GM12878 (cell line): Measurements from ENCODE around the gene ARPC1A. TPM values are rescaled to one million over a fixed set of nuclear protein-coding genes. Genes with fewer than 3 reads are reported as not detected.

Source experiments
- ATAC-seq: fragments of 200-7000 bp; cut with Tn5 transposase; 3 replicates; pipeline ENCODE4 v1.9.1; 2020; ENCODE audit warnings: mild to moderate bottlenecking, moderate library complexity
- BruUV-seq: library from RNA; stranded (reverse); fragments of 400-500 nt; replicated peaks from 2 replicates; lab custom pipeline; 2021; lab: Mats Ljungman, UMichigan
- CTCF ChIA-PET: fragments of 300-600 bp; sonication (Branson Sonifier 250); formaldehyde crosslinking; extraction: SDS; loops from one replicate; lab custom pipeline; 2021; ENCODE audit warnings: inconsistent platforms; lab: Yijun Ruan, JAX
- POLR2A ChIA-PET: fragments of 350-600 bp; formaldehyde crosslinking; extraction: SDS; loops from one replicate; lab custom pipeline; 2021; ENCODE audit warnings: inconsistent platforms; lab: Charles Lee
- RAD21 ChIA-PET: fragments of 300-600 bp; sonication (Branson Sonifier 250); formaldehyde crosslinking; loops from one replicate; lab custom pipeline; 2023; ENCODE audit warnings: antibody characterized with exemption; ENCODE audit not compliant: unreplicated experiment; lab: Charles Lee
- SMC1A ChIA-PET: fragments of 300-600 bp; sonication (Branson Sonifier 250); formaldehyde crosslinking; loops from one replicate; lab custom pipeline; 2023; ENCODE audit not compliant: unreplicated experiment, uncharacterized antibody; lab: Charles Lee
- DNase-seq: peaks from one replicate; pipeline ENCODE4 v3.0.0-alpha.2; 2011; ENCODE audit warnings: low read depth, low spot score
- FAIRE-seq: peaks from 3 replicates; lab custom pipeline; 2011; peaks lifted over from hg19 to GRCh38; lab: Jason Lieb, UNC
- H2AFZ ChIP-seq: 2 replicates; pipeline ENCODE4 v1.6.0; 2011; ENCODE audit warnings: low read depth, low read length, control low read depth; ENCODE audit not compliant: control insufficient read depth
- H3K27ac ChIP-seq: 2 replicates; pipeline ENCODE4 v1.5.1; 2011; ENCODE audit warnings: control low read depth; ENCODE audit not compliant: control insufficient read depth, insufficient read depth
- H3K27me3 ChIP-seq, 2 experiments: replicated peaks in 1 of 2; 2 replicates each; pipeline versions ENCODE4 v1.6.0 to v1.6.1; 2011; ENCODE audit warnings: low read length in 1 of 2; ENCODE audit not compliant: control insufficient read depth in 2 of 2, insufficient read depth in 2 of 2
- H3K36me3 ChIP-seq, 2 experiments: 2 replicates each; pipeline ENCODE4 v1.5.1; 2011; ENCODE audit warnings: low read length in 1 of 2; ENCODE audit not compliant: control insufficient read depth in 2 of 2, insufficient read depth in 2 of 2
- H3K4me1 ChIP-seq: 2 replicates; pipeline ENCODE4 v1.6.1; 2011; ENCODE audit warnings: mild to moderate bottlenecking, low read length, moderate library complexity, mixed read lengths; ENCODE audit not compliant: control insufficient read depth, insufficient read depth
- H3K4me2 ChIP-seq: 2 replicates; pipeline ENCODE4 v1.6.0; 2011; ENCODE audit warnings: control low read depth; ENCODE audit not compliant: control insufficient read depth, insufficient read depth
- H3K4me3 ChIP-seq: fragments of 200-600 bp; sonication (generic); 2 replicates; pipeline ENCODE4 v1.5.1; 2016
- H3K79me2 ChIP-seq: 2 replicates; pipeline ENCODE4 v1.6.0; 2011; ENCODE audit warnings: low read length; ENCODE audit not compliant: control insufficient read depth, insufficient read depth
- H3K9ac ChIP-seq: 2 replicates; pipeline ENCODE4 v1.8.0; 2011; ENCODE audit warnings: low read length, control low read depth, mixed read lengths; ENCODE audit not compliant: control insufficient read depth, insufficient read depth
- H3K9me3 ChIP-seq: replicated peaks from 3 replicates; pipeline ENCODE4 v1.5.1; 2011; ENCODE audit warnings: mild to moderate bottlenecking, low read length; ENCODE audit not compliant: control insufficient read depth, insufficient read depth
- H4K20me1 ChIP-seq: 2 replicates; pipeline ENCODE4 v1.6.0; 2011; ENCODE audit not compliant: control insufficient read depth, insufficient read depth
- DPF2 ChIP-seq: fragments of 450-650 bp; IDR thresholded peaks from 2 replicates; pipeline ENCODE4 v1.6.1; 2017; ENCODE audit warnings: mild to moderate bottlenecking
- IKZF2 ChIP-seq, 2 experiments: fragments of 450-650 bp; IDR thresholded peaks; 2 replicates each; pipeline ENCODE4 v1.6.1; 2017; ENCODE audit warnings: mild to moderate bottlenecking in 2 of 2, moderate library complexity in 2 of 2
- NBN ChIP-seq: fragments of 450-650 bp; IDR thresholded peaks from 2 replicates; pipeline ENCODE4 v1.6.1; 2016
- SMAD5 ChIP-seq: IDR thresholded peaks from 2 replicates; pipeline ENCODE4 v1.6.1; 2016; ENCODE audit warnings: antibody characterized with exemption, low read depth
- SUPT20H ChIP-seq: IDR thresholded peaks from 2 replicates; pipeline ENCODE4 v1.6.1; 2011; ENCODE audit warnings: low read depth, mild to moderate bottlenecking, low read length, moderate library complexity, borderline replicate concordance; ENCODE audit not compliant: control insufficient read depth
- TARDBP ChIP-seq: IDR thresholded peaks from 2 replicates; pipeline ENCODE4 v1.6.1; 2016; ENCODE audit warnings: borderline replicate concordance
- TCF12 ChIP-seq: IDR thresholded peaks from 2 replicates; pipeline ENCODE4 v1.6.1; 2011; ENCODE audit warnings: low read depth, mild to moderate bottlenecking, low read length
- YY1 ChIP-seq: IDR thresholded peaks from 2 replicates; pipeline ENCODE4 v1.6.1; 2011; ENCODE audit warnings: low read depth, mild to moderate bottlenecking, low read length
- ZNF687 ChIP-seq: fragments of 450-650 bp; IDR thresholded peaks from 2 replicates; pipeline ENCODE4 v1.6.1; 2017; ENCODE audit warnings: mild to moderate bottlenecking, moderate library complexity
- WGBS: methylation state at CpG from one replicate; pipeline ENCODE4 v1.1.6; 2016; ENCODE audit warnings: low lambda C conversion rate; ENCODE audit not compliant: insufficient replicate concordance, insufficient coverage; ENCODE audit errors: missing lambda C conversion rate; 5-methylcytosine and 5-hydroxymethylcytosine counted together
- in situ Hi-C: fragments of 300-500 bp; cut with MboI; formaldehyde crosslinking; loops from 9 replicates; pipeline ENCODE4 v1.14.3; 2018; ENCODE audit warnings: mixed read lengths
- intact Hi-C: fragments of 100-400 bp; cut with micrococcal nuclease; formaldehyde crosslinking; loops from one replicate; pipeline ENCODE4 v1.14.2; 2022; ENCODE audit not compliant: unreplicated experiment
- polyA plus RNA-seq, 11 experiments: library from polyadenylated mRNA; depleted of rRNA in 4 of 11; unstranded in 6 of 11; stranded (reverse) in 5 of 11; fragments of >200 nt; fragmentation: Nextera tagmentation in 4 of 11; fragmentation: Illumina TruSeq in 1 of 11; extraction: Ambion mirVana in 4 of 11; extraction: Trizol in 1 of 11; gene quantifications; 1 replicate in 1 of 11; 2 replicates in 10 of 11; pipeline versions ENCODE4 v1.2.1 to v1.2.3, GENCODE V29; 2011 to 2016; ENCODE audit warnings: inconsistent platforms in 2 of 11, missing spikeins in 2 of 11, low read depth in 1 of 11
- total RNA-seq, 4 experiments: library from RNA; depleted of rRNA in 3 of 4; stranded (reverse); fragments of >200 nt in 3 of 4; fragmentation: Illumina TruSeq in 1 of 4; extraction: Trizol in 1 of 4; gene quantifications; 2 replicates each; pipeline versions ENCODE4 v1.2.1 to v1.2.3, GENCODE V29; 2013 to 2021

ARPC1A gene
- total and polyA plus RNA-seq, 10 of the 15 experiments (the other 5 are each of a cell fraction or from before 2014, with no cell fraction given) = 42.3 to 152 (median 72.1) TPM

DNA sequence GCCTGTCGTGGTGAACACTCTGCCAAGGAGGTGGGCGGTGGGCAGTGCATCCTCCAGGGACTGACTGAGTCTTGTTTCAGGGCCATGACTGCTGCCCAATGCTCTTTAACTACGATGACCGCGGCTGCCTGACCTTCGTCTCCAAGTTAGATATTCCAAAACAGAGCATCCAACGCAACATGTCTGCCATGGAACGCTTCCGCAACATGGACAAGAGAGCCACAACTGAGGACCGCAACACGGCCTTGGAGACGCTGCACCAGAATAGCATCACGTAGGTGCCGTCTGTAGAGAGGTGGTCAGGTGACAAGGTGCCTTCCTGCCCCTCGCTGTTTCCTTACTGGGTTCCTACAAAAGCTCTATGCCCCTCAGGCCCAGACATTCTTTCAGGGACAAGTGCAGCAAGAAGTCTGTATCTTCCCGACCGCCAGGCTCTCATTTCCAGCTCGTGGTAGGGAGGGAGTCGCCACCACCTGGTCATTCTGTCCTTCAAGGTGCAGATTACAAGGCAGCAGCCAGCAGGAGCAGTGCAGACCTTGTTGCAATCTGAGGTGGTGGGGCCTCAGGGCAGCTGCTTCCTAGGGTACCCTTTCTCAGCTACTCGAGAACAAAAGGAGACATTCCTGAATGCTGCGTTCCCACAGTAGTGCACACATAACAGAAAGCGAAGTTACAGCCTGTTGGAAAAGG, 33.9 kb downstream of the ARPC1A start:
- no peaks in the 10 kb centered on the region for H3K9me3 ChIP-seq
- CTCF ChIA-PET = interaction anchor here (1.3 kb wide), 1 partner anchor 26 kb away, joined by 3 read pairs; no protein-coding TSS in a partner anchor
- no peak for DNase-seq
- H3K4me3 ChIP-seq = no peak overlapping the region
- H3K4me1 ChIP-seq = no peaks in the 10 kb centered on the region
- peaks cover 16 to 30% of the 10 kb centered on the region in 2 experiments for H3K36me3 ChIP-seq
- ATAC-seq = no peak
- no peak overlapping the region for H3K9ac ChIP-seq
- RAD21 ChIA-PET = no interaction called here
- WGBS = 94% methylated on average over 21 of the region's 22 CpGs
- in situ Hi-C loops (no loop called here), intact Hi-C loops (no loop called here)
- FAIRE-seq = no peak
- SMC1A ChIA-PET = interaction anchor here (0.5 to 1.1 kb wide), 2 partner anchors 48 to 50 kb away, joined by 3 read pairs; no protein-coding TSS in a partner anchor
- no peak overlapping the region for H3K4me2 ChIP-seq
- no peak overlapping the region for H3K27ac ChIP-seq
- POLR2A ChIA-PET = interaction anchor here (0.6 kb wide), 1 partner anchor 195 kb away, joined by 3 read pairs; no protein-coding TSS in a partner anchor
- H3K79me2 ChIP-seq = no peaks in the 10 kb centered on the region
- no peaks in the 10 kb centered on the region for H4K20me1 ChIP-seq
- no peaks in the 10 kb centered on the region for H3K27me3 ChIP-seq
- H2AFZ ChIP-seq = no peak overlapping the region
- TF ChIP-seq YY1 = no peak
- TF ChIP-seq TCF12 = no peak
- TF ChIP-seq TARDBP = no peak
- no peak for TF ChIP-seq DPF2
- no peak for TF ChIP-seq SUPT20H
- TF ChIP-seq ZNF687 = no peak
- TF ChIP-seq SMAD5 = no peak
- no peak for TF ChIP-seq NBN
- no peak for TF ChIP-seq IKZF2 (IDR thresholded peaks at IDR 0.05)
- BruUV-seq = no TSS peak
